Adrenal gland (tissue), 12 donors: Measurements from ENCODE around the gene KDSR. TPM values are rescaled to one million over a fixed set of nuclear protein-coding genes. Genes with fewer than 3 reads are reported as not detected.

Source experiments
- DNase-seq, 7 donors: peaks; one replicate each; pipeline ENCODE4 v3.0.0-alpha.2; 2019 to 2020
- H3K27ac ChIP-seq, 5 donors: fragments of 200-600 bp; sonication (generic) in 4 of 5; 1 replicate in 3 of 5; 2 replicates in 2 of 5; pipeline versions ENCODE4 v1.5.1 to v1.8.0; 2016 to 2020; ENCODE audit warnings: mild to moderate bottlenecking in 1 of 5
- H3K27me3 ChIP-seq: fragments of 200-600 bp; 2 replicates; pipeline ENCODE4 v1.8.0; 2021
- H3K36me3 ChIP-seq, 2 donors: fragments of 200-600 bp; replicated peaks in 1 of 2; 1 replicate in 1 of 2; 2 replicates in 1 of 2; pipeline versions ENCODE4 v1.5.1 to v1.8.0; 2018 to 2022
- H3K4me1 ChIP-seq, 2 donors: fragments of 200-600 bp; replicated peaks in 1 of 2; 1 replicate in 1 of 2; 2 replicates in 1 of 2; pipeline versions ENCODE4 v1.5.1 to v1.8.0; 2018 to 2021
- H3K4me3 ChIP-seq, 4 donors: fragments of 200-600 bp; sonication (generic) in 3 of 4; one replicate each; pipeline ENCODE4 v1.5.1; 2016 to 2018
- H3K9me3 ChIP-seq, 3 donors: fragments of 200-600 bp; sonication (generic) in 1 of 3; replicated peaks in 1 of 3; 1 replicate in 2 of 3; 2 replicates in 1 of 3; pipeline versions ENCODE4 v1.5.1 to v1.8.0; 2016 to 2021
- POLR2A ChIP-seq, 2 donors: fragments of 450-650 bp; IDR thresholded peaks; one replicate each; pipeline ENCODE4 v1.6.1; 2017; ENCODE audit warnings: antibody characterized with exemption in 2 of 2, mild to moderate bottlenecking in 2 of 2, moderate library complexity in 1 of 2
- WGBS, 4 donors: extraction: QIAGEN DNeasy Blood & Tissue Kit in 2 of 4; methylation state at CpG; one replicate each; pipeline versions ENCODE4 v1.1.5 to v1.1.7; 2013 to 2017; 5-methylcytosine and 5-hydroxymethylcytosine counted together
- intact Hi-C, 2 donors: fragments of 100-400 bp; cut with DNase I; formaldehyde crosslinking; loops; one replicate each; pipeline versions ENCODE4 v1.14.1 to v1.15.0; 2022 to 2023
- polyA plus RNA-seq, 3 donors: library from polyadenylated mRNA; stranded (reverse); fragments of 200-250 nt in 2 of 3; fragments of 350-450 nt in 1 of 3; fragmentation: Illumina TruSeq in 1 of 3; extraction: RNeasy Lipid Tissue Mini Kit (QIAGEN cat#74804) in 1 of 3; gene quantifications; one replicate each; pipeline ENCODE4 v1.2.3, GENCODE V29; 2013 to 2014
- total RNA-seq, 9 donors: library from RNA; depleted of rRNA in 4 of 9; stranded (reverse); fragments of >200 nt in 4 of 9; fragments of 120-200 nt in 1 of 9; fragmentation: NEBNext Ultra II Directional in 1 of 9; extraction: Animal tissue kit (Norgen Biotek cat#: 25700) in 1 of 9; gene quantifications; one replicate each; pipeline versions ENCODE4 v1.1.0 to v1.2.4, GENCODE V29; 2013 to 2023
- TF ChIP-seq, protein P1 (sequence below), 6 experiments: fragments of 450-650 bp in 4 of 6; fragments of 200-600 bp in 2 of 6; sonication (generic) in 1 of 6; IDR thresholded peaks; 1 replicate in 5 of 6; 2 replicates in 1 of 6; pipeline versions ENCODE4 v1.5.1 to v1.8.0; 2016 to 2021; ENCODE audit warnings: antibody characterized with exemption in 6 of 6, mild to moderate bottlenecking in 2 of 6, moderate library complexity in 1 of 6
- donor health status: healthy with polysubstance abuse.
- donor health status: Bipolar disorder and iron deficiency.
- donor health status: DM: yes; HTN: yes; CAD: no.
- donor health status: DM: no; HTN: no; CAD: no.
- donor health status: DM: no; HTN: no; CAD: no.
- donor health status: DM: yes; HTN: yes; CAD: no.

KDSR gene
- total and polyA plus RNA-seq, 12 donors: 8.2 to 102 (median 50.4) TPM

DNA sequence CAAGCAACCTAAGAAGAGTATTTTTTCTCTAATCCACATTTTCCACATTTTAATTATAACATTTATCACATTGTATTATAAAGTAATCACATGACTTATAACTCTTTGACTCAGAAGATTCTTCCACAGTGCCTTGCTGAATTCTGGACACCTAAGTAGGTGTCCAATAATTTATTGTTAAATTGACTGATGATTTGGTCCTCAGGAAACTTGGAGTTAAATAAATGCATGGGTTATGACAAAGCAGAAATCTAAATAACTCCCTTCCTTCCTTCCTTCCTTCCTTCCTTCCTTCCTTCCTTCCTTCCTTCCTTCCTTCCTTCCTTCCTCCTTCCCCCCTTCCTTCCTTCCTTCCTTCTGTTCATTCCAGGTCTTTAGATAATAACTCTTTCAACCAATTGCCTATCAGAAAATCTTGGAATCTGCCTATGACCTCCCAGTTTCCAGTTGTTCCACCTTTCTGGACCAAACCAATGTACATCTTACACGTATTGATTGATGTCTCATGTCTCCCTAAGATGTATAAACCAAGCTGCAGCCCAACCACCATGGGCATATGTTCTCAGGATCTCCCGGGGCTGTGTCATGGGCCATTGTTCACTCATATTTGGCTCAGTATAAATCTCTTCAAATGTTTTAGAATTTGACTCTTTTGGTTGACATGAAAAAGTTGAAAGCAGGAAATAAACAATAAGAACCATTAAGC lies 10.4 kb upstream of the KDSR start:
- DNase-seq: no peak
- no peaks in the 10 kb centered on the region for H3K36me3 ChIP-seq
- H3K4me3 ChIP-seq: no peak overlapping the region
- no peak for TF ChIP-seq POLR2A (IDR thresholded peaks at IDR 0.05)
- TF ChIP-seq, protein P1, sequence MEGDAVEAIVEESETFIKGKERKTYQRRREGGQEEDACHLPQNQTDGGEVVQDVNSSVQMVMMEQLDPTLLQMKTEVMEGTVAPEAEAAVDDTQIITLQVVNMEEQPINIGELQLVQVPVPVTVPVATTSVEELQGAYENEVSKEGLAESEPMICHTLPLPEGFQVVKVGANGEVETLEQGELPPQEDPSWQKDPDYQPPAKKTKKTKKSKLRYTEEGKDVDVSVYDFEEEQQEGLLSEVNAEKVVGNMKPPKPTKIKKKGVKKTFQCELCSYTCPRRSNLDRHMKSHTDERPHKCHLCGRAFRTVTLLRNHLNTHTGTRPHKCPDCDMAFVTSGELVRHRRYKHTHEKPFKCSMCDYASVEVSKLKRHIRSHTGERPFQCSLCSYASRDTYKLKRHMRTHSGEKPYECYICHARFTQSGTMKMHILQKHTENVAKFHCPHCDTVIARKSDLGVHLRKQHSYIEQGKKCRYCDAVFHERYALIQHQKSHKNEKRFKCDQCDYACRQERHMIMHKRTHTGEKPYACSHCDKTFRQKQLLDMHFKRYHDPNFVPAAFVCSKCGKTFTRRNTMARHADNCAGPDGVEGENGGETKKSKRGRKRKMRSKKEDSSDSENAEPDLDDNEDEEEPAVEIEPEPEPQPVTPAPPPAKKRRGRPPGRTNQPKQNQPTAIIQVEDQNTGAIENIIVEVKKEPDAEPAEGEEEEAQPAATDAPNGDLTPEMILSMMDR (IDR thresholded peaks at IDR 0.05): no peak
- H3K27ac ChIP-seq: no peak overlapping the region
- intact Hi-C loops: no loop called here
- H3K4me1 ChIP-seq: no peaks in the 10 kb centered on the region
- H3K9me3 ChIP-seq: no peaks in the 10 kb centered on the region
- no peaks in the 10 kb centered on the region for H3K27me3 ChIP-seq
- 76 to 87% (median 84%) methylated on average over 2 of the region's 2 CpGs for WGBS, 4 donors

- no peaks in the 10 kb centered on the region for H3K36me3 ChIP-seq
- no peak for DNase-seq
- no peak overlapping the region for H3K4me3 ChIP-seq
- intact Hi-C loops: no loop called here
- no peaks in the 10 kb centered on the region for H3K27me3 ChIP-seq
- H3K9me3 ChIP-seq: no peaks in the 10 kb centered on the region
- H3K4me1 ChIP-seq: no peaks in the 10 kb centered on the region
- 67 to 76% (median 73%) methylated on average over 2 of the region's 2 CpGs for WGBS, 4 donors
- TF ChIP-seq POLR2A (IDR thresholded peaks at IDR 0.05): no peak
- TF ChIP-seq, protein P1 (IDR thresholded peaks at IDR 0.05): no peak
- no peak overlapping the region for H3K27ac ChIP-seq
Measured at GRCh38 chr18:63376538-63376937, 9.5 kb upstream of the KDSR start.

GRCh38 chr18:63374540-63374939 lies 7.5 kb upstream of the KDSR start:
- no peak for DNase-seq
- Histone ChIP-seq H3K4me3 (no peak overlapping the region), H3K27ac (no peak overlapping the region), H3K27me3 (no peaks in the 10 kb centered on the region), H3K4me1 (no peaks in the 10 kb centered on the region), H3K36me3 (no peaks in the 10 kb centered on the region), H3K9me3 (no peaks in the 10 kb centered on the region)
- TF ChIP-seq, protein P1 (IDR thresholded peaks at IDR 0.05): no peak
- no peak for TF ChIP-seq POLR2A (IDR thresholded peaks at IDR 0.05)
- 77 to 85% (median 78%) methylated on average over 1 of the region's 1 CpG for WGBS, 4 donors
- intact Hi-C loops: no loop called here

DNA sequence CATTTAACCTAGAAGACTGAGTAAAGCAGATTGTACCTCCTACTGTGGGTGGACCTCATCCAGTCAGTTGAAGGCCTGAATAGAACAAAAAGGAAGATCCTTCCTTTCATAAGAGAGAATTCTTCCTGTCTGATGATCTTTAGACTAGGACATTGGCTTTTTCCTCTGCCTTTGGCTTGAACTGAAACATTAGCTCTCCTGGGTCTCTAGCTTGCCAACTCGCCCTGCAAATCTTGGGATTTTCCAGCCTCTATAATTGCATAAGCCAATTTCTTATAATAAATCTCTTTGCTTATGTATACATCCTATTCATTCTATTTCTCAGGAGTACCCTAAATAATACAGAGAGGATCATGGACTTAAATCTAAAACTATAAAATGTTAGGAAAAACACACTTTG lies 6.2 kb upstream of the KDSR start:
- Histone ChIP-seq H3K4me1 (peaks cover 0 to 7% of the 10 kb centered on the region in 2 donors), H3K36me3 (no peaks in the 10 kb centered on the region), H3K9me3 (no peaks in the 10 kb centered on the region), H3K4me3 (no peak overlapping the region), H3K27ac (no peak overlapping the region), H3K27me3 (no peaks in the 10 kb centered on the region)
- no peak for DNase-seq
- 81 to 94% (median 86%) methylated on average over 1 of the region's 1 CpG for WGBS, 4 donors
- TF ChIP-seq, protein P1 (IDR thresholded peaks at IDR 0.05): no peak
- intact Hi-C loops: no loop called here
